GM19324 (cell line): ENCODE measurements around the gene EYA3.

Experiments used
- ATAC-seq: cut with Tn5 transposase; IDR thresholded peaks from one replicate; pipeline ENCODE4 v1.9.1; 2021; ENCODE audit warnings: mild to moderate bottlenecking, moderate library complexity; ENCODE audit not compliant: unreplicated experiment, low FRiP score

The EYA3 gene, protein sequence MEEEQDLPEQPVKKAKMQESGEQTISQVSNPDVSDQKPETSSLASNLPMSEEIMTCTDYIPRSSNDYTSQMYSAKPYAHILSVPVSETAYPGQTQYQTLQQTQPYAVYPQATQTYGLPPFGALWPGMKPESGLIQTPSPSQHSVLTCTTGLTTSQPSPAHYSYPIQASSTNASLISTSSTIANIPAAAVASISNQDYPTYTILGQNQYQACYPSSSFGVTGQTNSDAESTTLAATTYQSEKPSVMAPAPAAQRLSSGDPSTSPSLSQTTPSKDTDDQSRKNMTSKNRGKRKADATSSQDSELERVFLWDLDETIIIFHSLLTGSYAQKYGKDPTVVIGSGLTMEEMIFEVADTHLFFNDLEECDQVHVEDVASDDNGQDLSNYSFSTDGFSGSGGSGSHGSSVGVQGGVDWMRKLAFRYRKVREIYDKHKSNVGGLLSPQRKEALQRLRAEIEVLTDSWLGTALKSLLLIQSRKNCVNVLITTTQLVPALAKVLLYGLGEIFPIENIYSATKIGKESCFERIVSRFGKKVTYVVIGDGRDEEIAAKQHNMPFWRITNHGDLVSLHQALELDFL

GRCh38 chr1:28088168-28088961 is at the start of gene EYA3:
Gene EYA3 (minus strand): TSS chr1:28088610. CDS start chr1:28058026, 30,584 bp downstream.
- peak; percentile 94 for ATAC-seq

DNA sequence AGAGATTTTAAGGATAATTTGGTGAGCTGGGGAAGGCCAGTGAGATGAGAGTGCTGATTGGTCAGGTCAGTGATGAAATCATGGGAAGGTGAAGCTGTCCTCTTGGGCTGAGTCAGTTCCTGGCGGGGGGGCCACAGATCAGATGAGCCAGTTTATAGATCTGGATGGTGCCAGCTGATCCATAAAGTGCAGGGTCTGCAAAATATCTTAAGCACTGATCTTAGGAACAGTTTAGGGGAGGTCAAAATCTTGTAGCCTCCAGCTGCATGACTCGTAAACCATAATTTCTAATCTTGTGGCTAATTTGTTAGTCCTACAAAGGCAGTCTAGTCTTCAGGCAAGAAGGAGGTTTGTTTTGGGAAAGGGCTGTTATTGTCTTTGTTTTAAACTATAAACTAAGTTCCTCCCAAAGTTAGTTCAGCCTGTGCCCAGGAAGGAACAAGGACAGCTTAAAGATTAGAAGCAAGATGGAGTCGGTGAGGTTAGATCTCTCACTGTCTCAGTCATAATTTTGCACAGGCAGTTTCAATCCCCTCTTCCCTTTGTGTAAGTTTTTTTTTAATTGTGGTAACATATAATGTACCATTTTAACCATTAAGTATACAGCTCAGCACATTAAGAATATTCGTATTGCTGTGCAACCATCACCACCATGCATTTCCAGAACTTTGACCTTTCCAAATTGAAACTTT is 48.7 kb upstream of the EYA3 start:
- ATAC-seq: no peak

DNA sequence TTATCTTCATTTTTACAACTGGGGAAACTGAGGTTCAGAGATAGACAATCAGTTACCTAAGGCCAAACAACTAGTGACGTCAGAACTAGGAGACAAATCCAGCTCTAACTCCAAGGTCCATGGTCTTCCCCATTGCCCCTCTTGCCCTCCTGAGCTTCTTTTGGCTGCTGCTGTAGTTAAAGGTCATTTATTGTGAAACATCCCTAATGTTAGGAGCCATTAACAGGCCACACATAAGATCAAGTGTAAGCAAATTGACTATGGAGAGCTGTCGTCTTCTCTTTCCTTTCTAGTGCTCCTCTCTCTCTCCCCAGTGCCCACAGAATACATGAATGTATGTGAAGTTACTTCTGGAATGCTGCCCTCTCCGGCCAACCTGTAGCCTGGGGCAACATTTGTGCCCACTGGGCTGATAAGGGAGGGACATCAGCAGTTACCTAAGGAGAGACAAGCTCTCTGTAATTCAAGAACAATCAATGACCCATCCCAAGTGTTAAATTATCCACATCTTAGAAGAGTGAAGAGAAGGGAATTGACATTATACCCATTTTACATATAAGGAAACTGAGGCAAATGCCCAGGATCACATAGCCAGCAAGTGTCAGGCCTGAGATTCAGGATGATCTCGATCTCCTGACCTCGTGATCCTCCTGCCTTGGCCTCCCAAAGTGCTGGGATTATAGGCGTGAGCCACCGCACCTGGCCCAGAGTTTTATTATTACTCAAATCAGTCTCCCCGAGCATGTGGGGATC is 47.9 kb upstream of the EYA3 start:
- ATAC-seq: no peak

DNA sequence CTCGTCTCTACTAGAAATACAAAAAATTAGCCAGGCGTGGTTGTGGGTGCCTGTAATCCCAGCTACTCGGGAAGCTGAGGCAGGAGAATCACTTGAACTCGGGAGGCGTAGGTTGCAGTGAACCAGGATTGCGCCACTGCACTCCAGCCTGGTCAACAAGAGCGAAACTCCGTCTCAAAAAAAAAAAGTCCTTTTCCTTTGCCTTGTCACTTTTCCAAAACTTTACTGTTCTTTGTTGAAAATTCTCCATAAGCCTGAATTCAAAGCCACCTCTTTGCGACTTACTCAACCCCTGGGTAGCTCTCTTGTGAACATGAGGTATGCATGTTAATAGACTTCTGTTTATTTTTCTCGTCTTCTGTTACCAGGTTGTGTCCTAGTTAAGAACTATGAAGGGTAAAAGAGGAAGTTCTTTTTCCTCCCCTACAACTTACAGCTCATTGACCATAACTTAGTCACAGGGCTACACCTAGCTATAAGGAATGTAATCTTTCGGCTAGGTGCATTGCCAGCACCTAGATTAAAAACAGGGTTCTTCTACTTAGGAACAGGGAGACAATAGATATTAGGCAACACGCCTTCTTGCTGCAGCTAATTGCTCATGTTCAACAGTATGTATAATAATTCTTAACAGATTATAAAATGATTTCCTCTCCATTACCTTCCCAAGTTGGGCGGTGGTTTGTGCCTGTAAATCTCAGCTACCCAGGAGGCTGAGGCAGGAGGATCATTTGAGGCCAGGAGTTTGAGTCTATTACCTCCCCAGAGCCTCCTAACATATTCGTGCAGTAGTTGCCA is 47.2 kb upstream of the EYA3 start:
- no peak for ATAC-seq

DNA sequence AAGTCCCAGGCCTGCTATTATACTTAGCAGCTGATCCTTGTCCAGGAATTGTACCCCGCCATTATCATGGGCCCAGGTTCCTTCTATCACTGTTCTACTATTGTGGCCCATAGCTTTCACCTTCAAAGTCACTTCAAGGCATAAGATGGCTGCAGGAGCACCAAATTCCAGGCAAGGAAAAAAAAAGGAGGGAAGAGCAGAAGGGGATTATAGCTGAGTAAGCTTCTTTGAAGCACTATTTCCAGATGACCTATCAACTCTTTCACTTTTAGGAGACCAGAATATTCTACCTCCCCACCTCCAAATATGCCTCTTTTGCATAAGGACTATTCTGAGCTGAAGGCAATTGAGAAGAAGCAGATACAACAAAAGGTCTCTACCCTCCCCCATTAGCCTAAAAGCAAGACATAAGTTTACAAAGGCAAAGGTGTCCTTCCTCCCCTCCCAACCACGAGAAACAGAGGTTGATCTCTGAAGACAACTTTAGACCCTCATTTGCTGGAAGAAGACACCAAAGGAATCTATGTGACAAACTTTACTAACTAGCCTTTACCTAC is 46.3 kb upstream of the EYA3 start:
- ATAC-seq: no peak

GRCh38 chr1:28132171-28133167 is 44.1 kb upstream of the EYA3 start:
- ATAC-seq: no peak

DNA sequence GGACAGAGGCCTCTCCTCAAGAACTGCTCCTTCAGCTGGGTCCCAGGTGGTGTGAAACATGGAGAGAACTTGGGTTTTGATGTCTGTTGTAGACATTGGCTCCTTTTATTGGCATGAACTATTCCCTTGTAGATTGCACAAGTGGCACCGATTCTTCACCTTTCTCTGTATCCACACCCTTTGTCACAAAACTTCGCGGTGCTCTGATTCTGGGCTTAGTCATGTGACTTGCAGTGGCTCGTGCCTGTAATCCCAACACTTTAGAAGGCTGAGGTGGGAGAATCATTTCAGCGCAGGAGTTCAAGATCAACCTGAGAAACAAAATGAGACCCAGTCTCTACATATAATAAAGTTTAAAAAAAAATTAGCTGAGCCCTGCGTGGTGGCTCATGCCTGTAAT is 42.5 kb upstream of the EYA3 start:
- no peak for ATAC-seq

- ATAC-seq: no peak
These were observed 40.7 kb upstream of the EYA3 start for GRCh38 chr1:28129150-28129549.

DNA sequence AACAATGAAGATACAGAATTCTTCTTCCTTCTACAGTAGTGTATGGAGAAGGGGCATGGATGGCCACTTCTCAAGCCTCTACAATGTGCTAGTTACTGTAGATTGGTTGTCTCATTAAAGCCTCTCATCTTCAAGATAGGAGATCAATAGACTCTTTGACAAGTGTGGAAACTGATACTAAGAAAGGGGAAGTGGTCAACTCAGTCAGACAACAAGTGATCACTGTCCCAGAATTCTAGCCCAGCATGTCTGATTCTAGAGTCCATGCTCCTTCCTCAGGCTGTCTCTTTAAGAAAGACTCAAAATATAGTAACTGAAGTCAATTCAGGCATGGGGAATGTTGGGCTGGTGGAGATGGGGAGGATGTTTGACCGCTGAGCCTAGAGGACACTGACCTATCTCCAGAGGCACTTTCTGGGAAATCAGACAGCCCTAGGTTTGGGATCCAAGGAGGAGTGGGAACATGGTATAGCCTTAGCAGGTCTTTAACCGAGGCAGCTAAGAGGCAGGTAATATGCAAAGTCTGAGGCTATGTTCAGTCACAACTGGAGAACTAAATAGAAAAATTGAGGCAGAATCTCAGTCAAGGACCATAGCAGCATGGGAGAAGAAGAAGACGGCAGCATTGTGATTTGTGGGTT is 39.3 kb upstream of the EYA3 start:
- ATAC-seq: peak; percentile 53

GRCh38 chr1:28126783-28127490 is 38.5 kb upstream of the EYA3 start:
- no peak for ATAC-seq

GRCh38 chr1:28126212-28126611 is 37.8 kb upstream of the EYA3 start:
- ATAC-seq: no peak

DNA sequence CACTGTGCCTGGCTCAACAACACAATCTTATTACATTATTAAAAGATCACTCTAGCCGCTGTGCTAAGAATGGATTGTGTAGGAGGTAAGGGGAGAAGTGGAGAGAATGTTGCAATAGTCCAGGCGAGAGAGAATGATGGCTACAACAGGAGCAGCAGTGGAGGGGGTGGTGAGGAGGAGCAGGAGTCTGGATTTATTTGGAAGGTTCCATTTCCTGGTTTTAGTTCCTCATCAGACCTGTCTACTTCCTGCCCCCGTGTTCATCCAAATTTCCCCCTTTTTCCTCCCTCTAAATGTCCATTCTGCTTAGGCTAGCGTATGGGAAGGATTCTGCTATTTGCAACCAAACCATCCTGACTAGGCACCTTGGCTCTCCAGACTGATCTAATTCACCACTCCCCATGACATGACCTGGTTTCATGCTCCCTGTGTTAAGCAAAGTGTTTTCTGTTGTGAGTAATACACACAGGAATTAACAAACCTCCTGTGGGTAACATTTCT is 35.1 kb upstream of the EYA3 start:
- ATAC-seq: no peak

DNA sequence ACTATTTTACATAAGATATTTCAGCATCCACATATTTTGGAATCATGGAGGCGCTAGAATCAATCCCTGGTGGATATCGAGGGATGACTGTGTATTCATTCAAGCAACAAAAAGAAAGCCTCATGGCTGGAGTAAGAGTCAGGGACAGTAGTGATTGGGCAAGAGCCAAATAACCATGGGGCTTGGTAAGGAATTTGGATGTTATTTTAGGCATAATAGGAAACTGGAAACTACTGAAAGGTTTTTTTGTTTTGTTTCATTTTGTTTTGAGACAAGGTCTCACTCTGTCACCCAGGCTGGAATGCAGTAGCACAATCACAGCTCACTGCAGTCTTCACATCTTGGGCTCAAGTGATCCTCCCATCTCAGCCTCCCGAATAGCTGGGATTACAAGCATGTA is 33.8 kb upstream of the EYA3 start:
- no peak for ATAC-seq

GRCh38 chr1:28119556-28119955 is 31.1 kb upstream of the EYA3 start:
- no peak for ATAC-seq

- ATAC-seq: no peak
These were observed 30.4 kb upstream of the EYA3 start for GRCh38 chr1:28118640-28119307.

- ATAC-seq: no peak
These were observed 26.9 kb upstream of the EYA3 start for GRCh38 chr1:28115267-28115666.
